ENCODE measurements around the gene GALNT7.
A peak's percentile ranks its signal among the peaks of the same experiment; 100 is the strongest.

GALNT7 gene

GRCh38 chr4:173211838-173212237, 43.2 kb downstream of the GALNT7 start:
- no peak for TF ChIP-seq CTCF (IDR thresholded peaks at IDR 0.05; ENCODE audit: control insufficient read depth, insufficient read depth, low read depth, low read length, missing control alignments)
- no peak overlapping the region for H3K4me3 ChIP-seq (ENCODE audit: control insufficient read depth, low read depth, low read length)
- no peak for DNase-seq (ENCODE audit: low read depth)

DNA sequence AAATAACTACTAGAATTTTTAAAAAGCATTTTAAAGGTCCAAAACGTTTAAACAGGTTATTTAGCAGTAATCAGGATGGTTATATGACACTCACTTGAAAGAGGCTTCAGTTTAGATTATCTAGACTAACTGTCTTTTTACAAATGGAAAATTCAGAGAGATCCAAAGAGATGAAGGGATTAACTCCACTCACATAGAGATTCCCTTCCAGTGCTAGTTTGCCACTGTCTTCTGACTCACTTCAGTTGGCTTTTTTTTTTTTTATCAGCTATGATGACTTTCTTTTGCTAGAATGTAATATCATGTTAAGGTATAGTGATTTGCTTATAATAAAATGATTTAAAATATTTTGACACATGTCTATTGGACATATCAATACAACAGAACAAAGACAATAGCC, 43.8 kb downstream of the GALNT7 start:
- H3K4me3 ChIP-seq (ENCODE audit: control insufficient read depth, low read depth, low read length) = no peak overlapping the region
- no peak for DNase-seq (ENCODE audit: low read depth)
- TF ChIP-seq CTCF (IDR thresholded peaks at IDR 0.05; ENCODE audit: control insufficient read depth, insufficient read depth, low read depth, low read length, missing control alignments) = no peak

GRCh38 chr4:173213296-173213695, 44.7 kb downstream of the GALNT7 start:
- TF ChIP-seq CTCF (IDR thresholded peaks at IDR 0.05; ENCODE audit: control insufficient read depth, insufficient read depth, low read depth, low read length, missing control alignments) = no peak
- H3K4me3 ChIP-seq (ENCODE audit: control insufficient read depth, low read depth, low read length) = no peak overlapping the region
- no peak for DNase-seq (ENCODE audit: low read depth)

DNA sequence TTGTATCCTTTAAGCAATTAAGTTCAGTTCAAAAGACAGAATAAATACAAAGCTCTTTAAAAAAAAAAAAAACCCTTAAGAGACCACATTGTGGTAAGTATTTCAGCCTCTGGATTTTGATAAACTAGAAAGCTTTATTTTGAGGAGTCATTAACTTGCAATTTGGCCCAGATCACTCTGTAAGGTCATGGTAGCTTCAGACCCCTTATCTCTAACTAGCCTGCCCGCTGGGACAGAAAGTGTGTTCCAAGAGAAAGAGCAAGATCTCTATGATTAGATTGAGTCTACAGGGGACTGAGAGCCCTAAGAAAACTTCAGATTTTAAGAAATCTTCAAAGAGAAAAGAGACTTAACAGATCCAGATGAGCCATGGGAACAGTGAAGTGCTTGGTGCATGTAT, 45.6 kb downstream of the GALNT7 start:
- no peak for TF ChIP-seq CTCF (IDR thresholded peaks at IDR 0.05; ENCODE audit: control insufficient read depth, insufficient read depth, low read depth, low read length, missing control alignments)
- no peak overlapping the region for H3K4me3 ChIP-seq (ENCODE audit: control insufficient read depth, low read depth, low read length)

DNA sequence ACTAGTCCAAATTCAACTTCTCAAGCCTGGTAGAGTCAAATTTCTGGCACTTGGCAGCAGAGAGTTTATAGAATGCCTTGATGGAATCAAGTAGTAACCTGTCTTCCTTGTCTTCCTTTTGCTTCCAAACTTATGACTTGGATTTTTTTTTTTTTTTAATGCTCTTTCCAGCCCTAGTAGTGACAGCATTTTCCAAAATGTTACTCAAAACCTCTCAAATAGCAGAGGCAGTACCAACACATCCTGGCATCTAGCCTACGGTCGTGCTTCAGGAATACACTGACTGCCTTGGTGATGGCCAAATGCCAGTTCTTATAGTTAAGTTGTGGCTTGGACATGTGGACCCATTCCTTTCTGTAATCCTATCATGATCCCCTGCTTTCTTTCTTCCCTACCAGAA, 46.0 kb downstream of the GALNT7 start:
- no peak for DNase-seq (ENCODE audit: low read depth)
- H3K4me3 ChIP-seq (ENCODE audit: control insufficient read depth, low read depth, low read length) = no peak overlapping the region
- TF ChIP-seq CTCF (IDR thresholded peaks at IDR 0.05; ENCODE audit: control insufficient read depth, insufficient read depth, low read depth, low read length, missing control alignments) = no peak

More for the DNA sequence above, 45.6 kb downstream of the GALNT7 start:
- DNase-seq (ENCODE audit: low read depth) = no peak

- no peak for DNase-seq (ENCODE audit: low read depth)
- no peak overlapping the region for H3K4me3 ChIP-seq (ENCODE audit: control insufficient read depth, low read depth, low read length)
- no peak for TF ChIP-seq CTCF (IDR thresholded peaks at IDR 0.05; ENCODE audit: control insufficient read depth, insufficient read depth, low read depth, low read length, missing control alignments)
These were observed 48.5 kb downstream of the GALNT7 start for GRCh38 chr4:173217075-173217474.

DNA sequence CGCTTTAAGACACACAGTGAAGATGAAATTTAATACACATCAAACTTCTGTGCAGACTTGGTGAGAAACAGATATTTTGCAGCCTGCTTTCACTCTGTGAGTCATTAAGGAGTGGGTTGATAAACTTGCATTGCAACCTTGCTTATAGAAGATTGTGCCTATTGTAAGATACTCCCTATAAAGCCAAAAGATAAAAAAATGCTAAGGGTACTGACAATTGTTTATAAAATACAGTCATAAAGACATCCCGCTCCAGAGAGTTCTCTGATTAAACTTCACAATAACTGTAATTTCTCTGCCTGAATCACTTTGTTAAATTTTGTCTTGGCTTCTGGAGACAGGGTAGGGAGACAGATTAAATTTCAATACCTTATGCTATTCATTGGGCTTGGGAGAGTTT, 49.1 kb downstream of the GALNT7 start:
- H3K4me3 ChIP-seq (ENCODE audit: control insufficient read depth, low read depth, low read length) = no peak overlapping the region
- no peak for TF ChIP-seq CTCF (IDR thresholded peaks at IDR 0.05; ENCODE audit: control insufficient read depth, insufficient read depth, low read depth, low read length, missing control alignments)
- DNase-seq (ENCODE audit: low read depth) = peak; percentile 10
